Activated CD8-positive, alpha-beta T cell treated with anti-CD3 and anti-CD28 coated beads, Interleukin-2, amount 10 ng/mL, durations not matched to agents 7 days and 5 days (primary cell): ENCODE results near the gene SYNE1. TPM values are rescaled to one million over a fixed set of nuclear protein-coding genes. Genes with fewer than 3 reads are reported as not detected.

ENCODE experiments used
- ATAC-seq: fragments of 150-1000 bp; cut with Tn5 transposase; one replicate; pipeline ENCODE4 v1.10.0; 2021; ENCODE audit warnings: moderate library complexity
- CTCF ChIA-PET: fragments of 350-600 bp; sonication (Branson Sonifier 250); formaldehyde crosslinking; loops from one replicate; lab custom pipeline; 2021; ENCODE audit warnings: antibody characterized with exemption; lab: Charles Lee
- POLR2A ChIA-PET: fragments of 350-600 bp; sonication (Branson Sonifier 250); formaldehyde crosslinking; loops from one replicate; lab custom pipeline; 2021; ENCODE audit warnings: antibody characterized with exemption; lab: Charles Lee
- DNase-seq: peaks from one replicate; pipeline ENCODE4 v3.0.0-alpha.2; 2020
- H3K27ac Mint-ChIP-seq: one replicate; pipeline ENCODE4 v1.8.0; 2021; ENCODE audit warnings: mild to moderate bottlenecking, mixed read lengths
- H3K27me3 Mint-ChIP-seq: one replicate; pipeline ENCODE4 v1.8.0; 2021; ENCODE audit warnings: low read depth, mixed read lengths
- H3K36me3 Mint-ChIP-seq: one replicate; pipeline ENCODE4 v1.8.0; 2021; ENCODE audit warnings: low read depth, mixed read lengths
- H3K4me1 Mint-ChIP-seq: one replicate; pipeline ENCODE4 v1.8.0; 2021; ENCODE audit warnings: low read depth, mixed read lengths
- H3K4me3 Mint-ChIP-seq: one replicate; pipeline ENCODE4 v1.8.0; 2021; ENCODE audit warnings: mild to moderate bottlenecking, mixed read lengths
- H3K9me3 Mint-ChIP-seq: one replicate; pipeline ENCODE4 v1.8.0; 2022; ENCODE audit warnings: mixed read lengths; ENCODE audit not compliant: insufficient read depth
- total RNA-seq, 2 experiments: library from RNA; stranded (reverse); gene quantifications; one replicate each; pipeline ENCODE4 v1.2.3, GENCODE V29; 2021

SYNE1 gene
- total RNA-seq, 2 experiments from 2014 or later: 57.0 to 63.8 TPM

DNA sequence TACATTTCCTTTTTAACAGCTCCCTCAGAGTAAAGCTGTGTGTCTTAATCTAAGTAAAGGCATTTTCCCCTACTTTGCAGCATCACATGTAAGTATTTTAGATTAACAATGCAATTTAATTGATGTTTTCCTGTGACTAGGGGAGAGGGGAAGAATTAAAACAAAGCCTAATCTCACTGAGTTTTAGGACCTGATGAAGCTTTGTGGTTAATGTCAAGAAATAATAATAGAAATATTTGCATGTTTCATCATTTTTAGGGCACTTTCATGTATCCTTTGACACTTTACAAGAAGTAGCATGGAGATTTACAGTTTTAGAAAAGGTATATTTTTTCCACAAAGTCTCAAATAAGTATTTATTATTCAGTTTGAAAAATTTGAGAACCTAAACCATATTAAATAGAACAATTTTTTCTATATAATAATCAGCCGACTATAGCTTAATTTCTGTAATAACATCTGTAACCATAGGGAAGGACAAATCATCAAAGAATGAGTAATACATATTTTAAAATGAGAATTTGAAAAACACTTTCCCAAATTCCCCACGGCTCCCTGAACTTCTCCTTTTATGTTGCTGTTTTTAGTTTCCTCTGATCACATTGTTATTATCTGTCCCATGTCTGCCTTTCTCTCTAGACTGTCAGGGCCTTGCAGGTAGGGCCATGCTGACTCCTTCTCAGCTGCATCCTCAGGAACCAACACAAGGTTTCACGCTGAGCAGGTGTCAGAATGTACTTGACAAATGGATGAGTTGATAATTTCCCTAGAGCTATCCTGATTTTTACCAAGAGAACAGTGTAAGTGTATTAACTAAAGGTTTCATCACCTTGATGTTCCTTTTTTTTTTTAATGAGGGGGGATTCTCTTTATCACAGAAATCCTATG is 338.1 kb downstream of the SYNE1 start:
- Mint-ChIP-seq H3K4me3 (no peak overlapping the region), H3K27me3 (no peaks in the 10 kb centered on the region), H3K36me3 (peaks cover 4% of the 10 kb centered on the region), H3K4me1 (peaks cover 22% of the 10 kb centered on the region), H3K9me3 (no peaks in the 10 kb centered on the region), H3K27ac (no peak overlapping the region)
- POLR2A ChIA-PET: no interaction called here
- DNase-seq: no peak
- CTCF ChIA-PET: interaction anchor here (1.1 to 4.4 kb wide), 5 partner anchors 10 to 541 kb away, joined by 3 to 34 read pairs (median 5); no protein-coding TSS in a partner anchor
- no peak for ATAC-seq

DNA sequence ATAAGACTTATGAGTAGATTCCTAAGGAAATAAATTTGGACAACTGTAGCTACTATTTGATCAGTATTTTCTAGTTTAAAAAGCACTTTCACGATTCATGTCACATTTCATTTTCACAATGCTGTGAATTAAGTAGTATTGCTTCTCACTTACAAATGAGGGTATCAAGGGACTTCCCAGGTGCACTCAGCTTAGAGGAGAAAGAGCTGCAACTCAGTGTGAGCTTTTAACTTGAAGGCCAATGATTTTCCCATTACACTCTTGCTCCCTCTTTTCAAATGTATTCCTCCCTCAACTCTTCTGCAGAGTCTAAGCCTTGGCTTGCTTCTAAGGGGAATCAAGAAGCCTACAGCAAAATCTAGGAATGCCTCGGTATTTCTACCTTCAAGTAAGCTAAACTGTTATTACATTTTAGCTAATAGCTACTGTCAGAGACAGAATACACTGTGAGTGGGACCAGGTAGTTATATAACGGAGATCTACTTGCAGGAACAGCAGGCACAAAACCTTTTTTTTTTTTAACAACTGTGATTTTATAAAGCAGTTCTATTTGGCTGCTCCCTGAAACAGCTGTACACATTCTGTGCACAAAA is 339.0 kb downstream of the SYNE1 start:
- no peak overlapping the region for H3K4me3 Mint-ChIP-seq
- no peak for DNase-seq
- no peak for ATAC-seq
- no peak overlapping the region for H3K27ac Mint-ChIP-seq
- peaks cover 7% of the 10 kb centered on the region for H3K36me3 Mint-ChIP-seq
- H3K9me3 Mint-ChIP-seq: no peaks in the 10 kb centered on the region
- peaks cover 22% of the 10 kb centered on the region for H3K4me1 Mint-ChIP-seq
- ChIA-PET POLR2A (no interaction called here), CTCF (interaction anchor here (0.7 to 4.4 kb wide), 7 partner anchors 9 to 540 kb away, joined by 3 to 34 read pairs (median 5); no protein-coding TSS in a partner anchor)
- H3K27me3 Mint-ChIP-seq: no peaks in the 10 kb centered on the region

DNA sequence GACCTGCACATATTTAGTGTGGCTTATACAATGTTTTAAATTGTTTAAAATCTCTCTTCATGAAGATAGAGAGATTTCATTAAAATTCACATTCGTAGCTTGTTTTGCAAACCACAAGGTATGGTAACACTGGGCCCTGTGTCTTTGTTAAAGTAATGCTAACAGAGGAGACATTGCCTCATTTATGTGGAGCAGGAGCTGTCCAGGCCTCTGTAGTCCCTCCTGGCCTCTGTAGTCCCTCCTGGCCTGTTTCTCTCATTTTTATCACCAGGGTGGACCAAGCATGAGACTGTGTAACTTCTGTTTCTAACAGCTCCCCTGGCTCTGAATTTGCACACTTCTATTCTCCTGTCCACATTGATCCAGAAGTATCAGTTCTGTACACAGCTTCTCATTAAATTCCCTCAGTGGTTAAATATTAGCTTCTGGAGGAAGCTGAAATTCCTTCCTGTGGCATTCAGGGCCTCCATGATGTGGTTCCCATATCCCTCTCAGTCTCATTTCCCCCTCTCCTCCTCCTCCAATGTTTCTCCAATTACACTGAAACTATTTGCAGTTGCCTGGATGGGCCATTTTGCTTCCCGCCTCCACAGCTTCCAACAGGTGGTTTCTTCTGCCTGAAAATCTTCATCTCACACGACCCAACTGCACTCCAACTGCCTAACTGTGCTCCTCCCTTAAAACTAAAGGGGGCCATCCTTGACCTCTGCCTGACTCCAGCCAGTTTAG is 340.4 kb downstream of the SYNE1 start:
- Mint-ChIP-seq H3K9me3 (no peaks in the 10 kb centered on the region), H3K4me1 (peaks cover 17% of the 10 kb centered on the region), H3K36me3 (peaks cover 17% of the 10 kb centered on the region), H3K27ac (no peak overlapping the region), H3K27me3 (no peaks in the 10 kb centered on the region), H3K4me3 (no peak overlapping the region)
- ChIA-PET CTCF (interaction anchor here (1.1 to 4.4 kb wide), 3 partner anchors 9 to 64 kb away, joined by 3 to 34 read pairs (median 4); no protein-coding TSS in a partner anchor), POLR2A (no interaction called here)
- DNase-seq: no peak
- no peak for ATAC-seq

DNA sequence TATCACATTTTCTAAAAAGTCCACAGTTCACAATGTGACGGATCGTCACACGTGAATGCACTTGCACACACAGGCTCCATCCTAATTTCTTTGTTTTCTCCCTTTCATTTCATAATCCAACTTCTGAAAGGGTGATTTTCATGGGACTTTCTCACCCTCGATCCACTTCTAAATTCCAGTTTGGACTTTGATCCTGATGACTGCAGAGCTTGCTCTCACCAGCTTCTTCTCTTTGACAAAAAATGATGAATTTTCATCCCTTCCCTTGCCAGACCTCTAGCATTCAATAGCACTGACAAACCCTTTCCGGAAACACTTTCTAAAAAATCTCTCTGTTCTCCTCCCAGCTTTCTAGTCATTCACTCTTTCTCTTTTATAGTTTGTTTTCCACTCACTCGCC is 341.2 kb downstream of the SYNE1 start:
- CTCF ChIA-PET: interaction anchor here (1.2 to 4.4 kb wide), 3 partner anchors 10 to 42 kb away, joined by 3 to 34 read pairs (median 4); no protein-coding TSS in a partner anchor
- Mint-ChIP-seq H3K4me1 (peaks cover 16% of the 10 kb centered on the region), H3K36me3 (peaks cover 21% of the 10 kb centered on the region), H3K4me3 (no peak overlapping the region), H3K9me3 (no peaks in the 10 kb centered on the region), H3K27ac (no peak overlapping the region), H3K27me3 (no peaks in the 10 kb centered on the region)
- DNase-seq (no peak), ATAC-seq (no peak)
- POLR2A ChIA-PET: interaction anchor here (0.7 kb wide), 1 partner anchor 14 kb away, joined by 3 read pairs; no protein-coding TSS in a partner anchor

DNA sequence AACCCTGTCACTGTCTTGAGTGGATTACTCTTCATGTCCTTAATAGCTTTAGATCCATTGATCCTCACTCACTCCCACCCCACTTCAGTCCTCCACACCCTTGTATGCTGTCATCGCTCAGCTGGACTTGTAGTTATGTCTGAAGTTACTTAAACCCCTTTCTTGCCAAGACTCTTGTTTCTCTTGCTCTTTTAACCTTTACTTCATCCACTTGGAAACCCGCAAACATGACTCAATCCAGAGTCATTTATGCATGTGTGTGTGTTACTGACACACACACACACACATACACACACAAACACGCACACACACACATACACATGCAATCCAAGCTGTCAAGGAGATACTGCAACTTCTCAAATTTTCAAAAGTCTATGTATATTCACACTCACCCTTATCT is 341.8 kb downstream of the SYNE1 start:
- ChIA-PET POLR2A (interaction anchor here (0.7 kb wide), 1 partner anchor 15 kb away, joined by 3 read pairs; no protein-coding TSS in a partner anchor), CTCF (interaction anchor here (1.2 to 4.4 kb wide), 2 partner anchors 12 to 43 kb away, joined by 3 to 34 read pairs; no protein-coding TSS in a partner anchor)
- ATAC-seq: no peak
- Mint-ChIP-seq H3K4me3 (no peak overlapping the region), H3K27ac (no peak overlapping the region), H3K36me3 (peaks cover 23% of the 10 kb centered on the region), H3K4me1 (peaks cover 10% of the 10 kb centered on the region), H3K9me3 (no peaks in the 10 kb centered on the region), H3K27me3 (no peaks in the 10 kb centered on the region)
- no peak for DNase-seq

DNA sequence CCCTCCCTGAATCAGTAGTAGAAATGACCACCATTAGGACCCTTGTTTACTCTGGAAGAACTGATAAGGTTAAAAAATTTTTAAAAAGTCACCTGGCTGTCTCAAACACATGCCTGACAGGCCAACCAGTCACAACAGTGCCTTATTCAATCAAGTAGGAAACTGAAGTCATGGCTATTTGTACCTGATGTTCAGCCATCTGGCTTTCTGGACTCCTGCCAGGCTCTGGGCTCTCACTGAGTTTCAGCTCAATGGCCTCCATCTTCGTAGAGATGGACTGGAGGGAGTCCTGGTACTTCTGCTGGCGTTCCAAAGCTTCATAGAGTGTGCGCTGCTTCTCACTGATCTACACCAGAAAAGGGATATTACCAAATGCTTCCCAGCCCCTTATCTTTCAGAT is 343.8 kb downstream of the SYNE1 start:
- Mint-ChIP-seq H3K27me3 (no peaks in the 10 kb centered on the region), H3K4me1 (peaks cover 4% of the 10 kb centered on the region), H3K27ac (no peak overlapping the region), H3K36me3 (peaks cover 26% of the 10 kb centered on the region), H3K4me3 (no peak overlapping the region), H3K9me3 (no peaks in the 10 kb centered on the region)
- POLR2A ChIA-PET: interaction anchor here (1.6 kb wide), 1 partner anchor 9 kb away, joined by 9 read pairs; no protein-coding TSS in a partner anchor
- DNase-seq (no peak), ATAC-seq (no peak)
- CTCF ChIA-PET: interaction anchor here (0.7 to 1.2 kb wide), 3 partner anchors 9 to 25 kb away, joined by 3 read pairs; no protein-coding TSS in a partner anchor

DNA sequence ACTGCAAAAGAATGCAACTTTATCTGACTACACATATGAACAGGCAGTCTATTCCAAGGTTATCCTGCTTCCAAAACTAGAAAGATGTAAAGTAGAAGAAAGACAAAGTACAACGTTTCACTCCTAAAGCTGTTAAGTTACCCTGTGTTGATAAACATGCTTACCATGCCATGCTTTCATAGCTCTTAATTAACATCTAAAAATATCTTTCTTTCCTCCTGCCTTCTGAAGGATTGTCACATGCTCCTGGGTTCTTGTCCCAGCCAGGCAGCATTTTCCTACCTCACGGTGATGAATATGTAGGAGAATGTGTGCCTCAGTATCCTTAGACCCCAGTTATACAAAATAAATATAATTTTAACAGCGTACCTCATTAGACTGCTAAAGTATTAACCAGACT is 344.6 kb downstream of the SYNE1 start:
- Mint-ChIP-seq H3K27ac (no peak overlapping the region), H3K9me3 (no peaks in the 10 kb centered on the region), H3K36me3 (peaks cover 30% of the 10 kb centered on the region), H3K4me3 (no peak overlapping the region), H3K4me1 (peaks cover 4% of the 10 kb centered on the region), H3K27me3 (no peaks in the 10 kb centered on the region)
- no peak for ATAC-seq
- POLR2A ChIA-PET: interaction anchor here (0.5 to 1.6 kb wide), 2 partner anchors 9 to 275 kb away, joined by 3 to 9 read pairs; no protein-coding TSS in a partner anchor
- no peak for DNase-seq
- CTCF ChIA-PET: interaction anchor here (0.7 to 1.2 kb wide), 4 partner anchors 9 to 24 kb away, joined by 3 to 6 read pairs (median 3); no protein-coding TSS in a partner anchor

DNA sequence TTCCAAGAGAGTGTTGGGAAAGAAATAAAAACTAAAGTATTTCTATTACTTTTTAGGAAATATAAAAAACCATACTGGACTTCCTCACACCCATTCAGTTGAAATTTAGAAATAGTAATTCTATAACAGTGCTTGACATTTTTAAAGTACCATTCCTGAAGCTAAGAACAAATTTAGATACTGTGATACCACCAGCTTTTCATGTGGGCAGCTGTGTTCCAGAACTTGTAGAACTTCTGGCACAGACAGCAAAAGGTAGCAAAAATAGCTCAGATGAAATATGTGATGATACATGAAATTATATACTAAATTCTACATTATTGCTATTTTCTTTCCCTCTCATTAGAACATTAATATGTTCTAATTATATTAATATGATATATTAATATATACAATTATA is 346.5 kb downstream of the SYNE1 start:
- ChIA-PET POLR2A (interaction anchor here (1.2 kb wide), 1 partner anchor 11 kb away, joined by 5 read pairs; no protein-coding TSS in a partner anchor), CTCF (no interaction called here)
- ATAC-seq (no peak), DNase-seq (no peak)
- no peaks in the 10 kb centered on the region for H3K4me1 Mint-ChIP-seq
- H3K9me3 Mint-ChIP-seq: no peaks in the 10 kb centered on the region
- H3K36me3 Mint-ChIP-seq: peaks cover 30% of the 10 kb centered on the region
- H3K4me3 Mint-ChIP-seq: no peak overlapping the region
- H3K27ac Mint-ChIP-seq: no peak overlapping the region
- no peaks in the 10 kb centered on the region for H3K27me3 Mint-ChIP-seq

DNA sequence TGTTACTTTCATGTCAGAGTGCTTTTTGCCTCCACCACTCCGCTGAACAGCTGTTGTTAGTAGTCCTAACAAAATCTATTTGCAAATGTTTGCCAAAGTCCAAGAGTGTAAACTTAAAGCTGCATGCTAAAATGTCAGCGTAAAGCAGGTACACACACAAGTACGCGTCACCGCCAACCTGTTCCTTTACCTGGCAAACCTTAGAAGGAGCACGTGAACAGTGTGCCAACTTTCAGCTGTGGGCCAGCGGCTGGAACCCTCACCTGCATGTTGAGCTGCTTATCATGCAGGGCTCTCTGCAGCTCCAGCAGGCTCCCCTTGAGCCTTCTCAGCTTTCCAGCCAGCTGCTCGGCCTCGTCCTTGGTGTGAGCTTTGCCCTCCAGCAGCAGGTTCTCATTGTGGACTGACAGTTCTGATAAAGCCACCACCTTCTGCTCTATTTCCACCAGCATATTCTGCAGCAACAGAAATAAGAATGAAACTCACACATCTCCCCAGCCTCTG is 359.3 kb downstream of the SYNE1 start:
- H3K9me3 Mint-ChIP-seq: no peaks in the 10 kb centered on the region
- POLR2A ChIA-PET: no interaction called here
- ATAC-seq (no peak), DNase-seq (no peak)
- H3K4me3 Mint-ChIP-seq: no peak overlapping the region
- no peaks in the 10 kb centered on the region for H3K27me3 Mint-ChIP-seq
- H3K27ac Mint-ChIP-seq: no peak overlapping the region
- no peaks in the 10 kb centered on the region for H3K4me1 Mint-ChIP-seq
- CTCF ChIA-PET: interaction anchor here (0.5 to 0.9 kb wide), 3 partner anchors 9 to 76 kb away, joined by 3 to 4 read pairs (median 3); no protein-coding TSS in a partner anchor
- peaks cover 15% of the 10 kb centered on the region for H3K36me3 Mint-ChIP-seq

DNA sequence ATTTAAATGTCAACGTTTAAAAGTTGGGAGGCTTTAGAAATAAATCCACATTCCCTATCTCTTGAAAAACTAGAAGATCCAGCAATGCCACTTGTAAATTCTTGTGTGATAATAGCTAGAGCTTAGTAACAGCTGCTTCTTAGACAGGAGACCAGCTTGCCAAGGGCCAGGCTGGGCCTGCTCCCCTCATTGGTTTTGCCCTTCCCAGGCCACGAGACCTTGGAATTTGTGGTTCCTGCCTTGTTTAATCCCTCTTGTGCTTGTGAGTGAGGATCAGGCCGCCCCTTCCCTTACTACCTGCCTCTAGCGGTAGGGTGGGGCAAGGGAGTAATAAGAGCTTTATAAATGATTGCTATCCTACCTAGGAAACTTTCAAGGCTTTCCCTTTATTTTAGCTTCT is 363.5 kb downstream of the SYNE1 start:
- Mint-ChIP-seq H3K4me1 (peaks cover 10% of the 10 kb centered on the region), H3K36me3 (peaks cover 18% of the 10 kb centered on the region), H3K27me3 (no peaks in the 10 kb centered on the region), H3K4me3 (no peak overlapping the region), H3K27ac (no peak overlapping the region), H3K9me3 (no peaks in the 10 kb centered on the region)
- no peak for DNase-seq
- ChIA-PET POLR2A (interaction anchor here (0.6 kb wide), 1 partner anchor 40 kb away, joined by 4 read pairs; no protein-coding TSS in a partner anchor), CTCF (interaction anchor here (0.8 kb wide), 1 partner anchor 1298 kb away, joined by 3 read pairs; no protein-coding TSS in a partner anchor)
- no peak for ATAC-seq

DNA sequence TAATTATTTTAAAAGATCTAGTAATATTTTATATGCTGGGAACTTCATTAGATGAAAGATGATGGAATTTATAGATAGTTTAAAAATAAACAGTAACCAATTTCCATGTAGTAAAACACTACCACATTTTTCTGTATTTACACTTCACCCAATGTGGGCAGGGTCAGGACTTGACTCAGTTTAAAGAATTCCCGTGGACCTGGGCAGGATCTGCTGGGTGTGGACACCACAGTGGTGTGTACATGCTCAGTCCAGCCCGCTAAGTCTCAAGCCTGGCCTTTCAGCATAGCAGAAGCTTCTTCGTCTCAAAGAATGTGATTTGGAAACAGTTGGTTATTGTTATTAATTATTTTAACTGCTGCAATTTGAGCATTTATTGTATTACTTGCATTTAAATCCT is 364.2 kb downstream of the SYNE1 start:
- peaks cover 18% of the 10 kb centered on the region for H3K36me3 Mint-ChIP-seq
- ChIA-PET CTCF (no interaction called here), POLR2A (no interaction called here)
- no peak for ATAC-seq
- no peaks in the 10 kb centered on the region for H3K9me3 Mint-ChIP-seq
- no peak for DNase-seq
- H3K4me3 Mint-ChIP-seq: no peak overlapping the region
- no peak overlapping the region for H3K27ac Mint-ChIP-seq
- H3K27me3 Mint-ChIP-seq: no peaks in the 10 kb centered on the region
- peaks cover 10% of the 10 kb centered on the region for H3K4me1 Mint-ChIP-seq
